Activated T-cell treated with anti-CD3 and anti-CD28 coated beads for 48 hours (primary cell): ENCODE measurements around the gene MGA.

Source experiments
- DNase-seq: peaks from one replicate; pipeline ENCODE4 v3.0.0-alpha.2; 2020; ENCODE audit warnings: low read depth

Gene MGA

DNA sequence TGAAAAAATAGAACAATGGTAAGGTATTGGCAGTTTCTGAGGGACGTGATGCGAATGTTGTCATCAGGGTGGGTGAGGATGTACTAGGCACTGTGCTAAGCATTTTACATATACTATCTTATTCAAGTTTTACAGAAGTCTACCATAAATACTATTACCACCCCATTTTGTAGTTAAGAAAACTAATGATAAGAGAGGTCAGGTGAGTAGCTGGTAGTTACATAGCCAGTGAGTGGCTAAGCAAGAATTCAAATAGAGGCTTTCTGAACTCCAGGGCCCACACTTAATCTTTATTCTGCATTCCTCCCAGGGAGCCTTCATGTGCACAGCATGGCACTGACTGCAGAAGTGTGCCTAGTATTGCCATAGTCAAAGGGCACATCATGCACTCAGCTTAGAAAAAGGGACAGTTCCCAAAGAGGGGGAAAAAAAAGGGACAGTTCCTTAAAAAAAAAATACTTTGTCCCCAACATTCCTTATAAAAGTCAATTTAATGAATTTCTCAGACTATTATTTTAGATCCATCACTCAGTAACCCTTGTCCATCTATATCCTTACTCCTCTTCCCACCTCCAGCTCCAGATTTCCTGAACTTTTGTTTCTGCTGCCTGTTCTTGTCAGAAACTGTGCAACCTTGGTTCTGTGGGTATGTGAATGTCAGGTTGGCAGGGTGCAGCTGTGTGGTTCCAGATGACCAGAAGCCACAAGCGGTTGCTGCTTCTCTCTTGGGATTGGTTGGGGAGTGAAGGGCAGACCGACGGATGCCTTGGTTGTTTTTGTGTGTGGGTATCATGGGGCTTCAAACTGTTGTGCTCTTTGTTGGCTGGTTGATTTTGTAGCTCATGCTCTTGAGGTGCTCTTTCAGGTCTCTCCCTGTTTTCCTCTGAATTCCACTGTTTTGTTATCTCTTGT lies 122.4 kb downstream of the MGA start:
- no peak for DNase-seq

GRCh38 chr15:41783296-41783695 lies 123.1 kb downstream of the MGA start:
- DNase-seq = no peak

DNA sequence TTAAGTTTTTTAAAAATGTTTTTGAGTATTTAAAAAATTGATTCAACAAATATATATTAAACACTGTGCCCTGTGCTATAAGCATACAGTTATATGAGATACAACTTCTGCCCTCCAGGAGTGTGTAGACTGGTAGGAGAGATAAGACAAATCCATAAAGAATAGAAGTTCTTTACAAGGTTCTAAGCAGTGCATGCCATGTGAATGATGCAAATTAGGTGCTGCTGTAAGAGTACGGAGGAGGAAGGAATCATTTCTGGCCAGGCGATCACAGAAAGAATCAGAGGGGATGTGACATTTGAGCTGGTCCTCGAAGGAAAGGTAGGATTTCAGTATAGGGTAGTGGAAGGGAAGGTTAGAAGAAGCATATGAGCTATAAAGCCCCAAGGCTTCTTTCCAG lies 128.1 kb downstream of the MGA start:
- DNase-seq = no peak

GRCh38 chr15:41789236-41789635 lies 129.0 kb downstream of the MGA start:
- no peak for DNase-seq

DNA sequence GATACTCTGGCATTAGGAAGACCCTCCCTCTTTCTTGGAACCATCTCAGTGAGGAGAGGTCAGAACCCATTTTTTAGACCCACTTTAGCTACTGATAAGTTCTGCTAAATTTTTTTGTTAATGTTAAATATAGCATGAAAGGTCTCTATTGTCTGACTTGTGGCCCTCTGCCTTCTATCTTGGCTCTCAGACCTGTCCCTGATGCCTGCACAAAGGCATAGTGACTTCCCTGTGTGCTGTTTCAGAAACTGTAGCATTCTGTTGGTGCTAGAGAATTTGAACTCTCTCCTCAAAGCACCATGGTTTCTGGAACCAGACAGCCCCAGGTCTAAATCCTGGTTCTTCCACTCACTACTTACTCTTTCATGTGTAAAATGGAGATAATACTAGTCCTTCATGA lies 129.5 kb downstream of the MGA start:
- no peak for DNase-seq

- no peak for DNase-seq
These were observed 130.0 kb downstream of the MGA start for GRCh38 chr15:41790169-41790568.

DNA sequence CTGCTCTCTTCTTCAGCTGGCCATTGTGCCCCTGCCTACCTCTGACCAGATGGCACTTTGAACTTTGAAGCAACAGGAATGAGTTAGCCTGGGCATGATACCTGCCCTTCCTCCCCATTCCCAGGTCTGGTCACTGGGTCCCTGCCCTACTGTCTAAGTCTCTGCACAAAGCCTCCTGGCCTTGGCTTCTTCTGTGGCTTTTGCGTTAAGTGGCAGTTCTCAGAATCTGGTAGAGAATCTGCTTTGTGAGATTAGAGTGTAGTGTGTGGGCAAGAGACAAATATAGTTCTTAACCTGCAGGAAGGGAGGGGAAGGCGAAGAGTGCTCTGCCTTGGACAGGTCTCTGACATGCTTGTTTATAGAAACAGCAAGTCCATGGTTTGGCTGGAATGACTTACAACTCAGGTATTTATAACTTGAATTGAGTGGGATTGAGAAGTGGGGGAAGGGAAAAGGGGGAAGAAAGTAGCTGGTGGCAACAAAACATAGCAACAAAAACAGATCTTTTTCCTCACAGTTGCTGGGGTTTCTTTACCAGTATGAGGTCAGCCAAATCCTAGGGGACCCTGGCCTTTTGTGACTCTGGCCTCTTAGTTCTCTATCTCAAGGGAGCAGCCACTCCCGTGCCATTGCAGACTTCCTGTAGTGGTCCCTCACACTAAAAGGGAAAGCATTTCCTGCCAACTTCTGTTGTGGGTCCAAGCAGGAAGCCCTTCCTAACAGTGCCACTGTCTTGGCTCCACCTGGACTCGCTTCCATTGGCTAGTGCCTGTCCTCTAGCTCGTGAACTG lies 130.7 kb downstream of the MGA start:
- no peak for DNase-seq

DNA sequence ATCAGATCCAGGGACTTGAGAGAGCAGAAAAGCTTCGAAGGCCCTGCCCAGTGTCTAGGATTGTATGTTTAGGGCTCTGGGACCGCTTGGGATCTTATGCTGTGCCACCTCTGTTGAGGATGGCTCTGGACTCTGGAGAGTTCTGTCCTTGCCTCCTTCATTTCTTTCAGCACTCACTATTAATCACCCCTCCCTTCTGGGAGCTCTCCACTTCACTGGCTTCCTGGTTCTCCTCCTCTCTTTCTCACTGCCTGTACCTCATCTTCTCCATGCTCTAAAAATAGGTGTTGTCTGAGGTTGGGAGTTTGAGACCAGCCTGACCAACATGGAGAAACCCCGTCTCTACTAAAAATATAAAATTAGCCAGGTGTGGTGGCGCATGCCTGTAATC lies 131.3 kb downstream of the MGA start:
- DNase-seq = no peak

GRCh38 chr15:41792000-41792637 lies 131.9 kb downstream of the MGA start:
- no peak for DNase-seq

DNA sequence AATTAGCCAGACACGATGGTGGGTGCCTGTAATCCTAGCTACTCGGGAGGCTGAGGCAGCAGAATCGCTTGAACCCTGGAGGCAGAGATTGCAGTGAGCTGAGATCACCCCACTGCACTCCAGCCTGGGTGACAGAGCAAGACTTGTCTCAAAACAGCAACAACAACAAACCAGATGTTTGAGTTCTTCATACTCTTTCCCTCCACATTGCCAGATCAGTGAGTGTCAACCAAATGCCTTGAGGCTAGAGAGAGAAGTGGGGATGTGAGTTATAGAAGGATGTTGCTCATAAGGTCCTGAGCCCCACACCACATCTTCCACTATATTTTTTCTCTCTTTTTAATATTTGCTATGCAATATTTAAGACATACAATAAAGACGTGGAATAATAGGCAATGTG lies 133.9 kb downstream of the MGA start:
- DNase-seq = no peak

GRCh38 chr15:41795996-41796856 lies 136.0 kb downstream of the MGA start:
- no peak for DNase-seq

GRCh38 chr15:41797201-41797944 lies 137.2 kb downstream of the MGA start:
- DNase-seq = no peak

- DNase-seq = no peak
These were observed 138.6 kb downstream of the MGA start for GRCh38 chr15:41798607-41799487.

- no peak for DNase-seq
These were observed 139.2 kb downstream of the MGA start for GRCh38 chr15:41799488-41799805.

DNA sequence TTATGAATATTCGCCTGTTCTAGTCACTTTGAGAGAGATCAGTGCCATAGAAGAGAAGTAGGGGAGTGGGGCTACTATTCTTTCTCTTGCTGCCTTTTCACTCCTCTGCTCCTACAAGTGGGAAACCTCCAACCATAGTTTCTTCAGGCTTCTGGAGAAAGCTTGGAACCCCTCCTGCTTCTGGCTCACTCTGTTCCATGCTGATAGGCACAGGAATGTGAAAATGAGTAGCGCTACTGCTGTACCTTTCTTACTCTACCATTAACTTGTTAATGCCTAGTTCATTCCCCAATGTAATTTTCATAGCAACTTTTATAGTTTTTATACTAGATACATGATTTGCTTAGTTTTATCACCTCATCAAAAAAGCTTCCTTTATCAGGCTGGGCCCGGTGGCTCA lies 141.0 kb downstream of the MGA start:
- DNase-seq = no peak

DNA sequence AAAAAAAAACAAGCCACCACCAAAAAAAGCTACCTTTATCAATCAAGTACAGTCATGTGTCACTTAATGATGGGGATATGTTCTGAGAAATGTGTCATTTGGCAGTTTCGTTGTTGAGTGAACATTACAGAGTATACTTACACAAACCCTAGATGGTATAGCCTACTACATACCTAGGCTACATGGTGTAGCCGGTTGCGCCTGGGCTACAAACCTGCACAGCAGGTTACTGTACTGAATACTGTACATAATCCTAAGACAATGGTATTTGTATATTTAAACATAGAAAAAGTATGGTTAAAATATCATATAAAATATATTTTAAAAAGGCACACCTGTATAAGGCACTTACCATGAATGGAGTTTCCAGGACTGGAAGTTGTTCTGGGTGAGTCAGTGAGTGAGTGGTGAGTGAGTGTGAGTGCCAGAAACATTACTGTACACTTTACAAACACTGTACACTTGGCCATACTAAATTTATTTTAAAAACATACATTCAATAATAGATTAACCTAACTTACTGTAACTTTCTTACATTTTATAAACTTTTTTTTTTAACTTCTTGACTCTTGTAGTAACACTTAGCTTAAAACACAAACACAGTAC lies 141.7 kb downstream of the MGA start:
- DNase-seq = no peak

GRCh38 chr15:41804361-41804760 lies 144.2 kb downstream of the MGA start:
- no peak for DNase-seq

- DNase-seq = no peak
These were observed 144.9 kb downstream of the MGA start for GRCh38 chr15:41804916-41805666.

DNA sequence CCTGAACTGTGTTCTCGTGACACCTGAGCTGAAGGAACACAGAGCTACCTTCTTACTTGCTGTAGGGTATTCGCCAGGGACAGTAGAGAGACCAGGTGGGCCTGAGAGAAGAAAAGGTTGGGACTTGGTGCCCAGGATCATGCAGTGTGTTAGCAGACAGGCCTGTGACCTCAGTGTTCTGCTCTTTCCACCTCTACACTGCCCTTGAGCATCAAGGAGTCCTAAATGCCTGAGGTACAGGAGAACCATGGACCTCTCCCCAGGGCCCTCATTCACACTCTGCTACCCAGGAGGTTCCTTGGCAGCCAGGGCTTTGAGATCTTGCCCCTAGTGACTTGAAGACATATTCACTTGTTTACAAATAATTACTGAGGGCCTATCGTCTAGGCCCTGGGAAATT lies 145.5 kb downstream of the MGA start:
- DNase-seq = no peak
